ENCODE results near the gene SKIL. TPM values are rescaled to one million over a fixed set of nuclear protein-coding genes. Genes with fewer than 3 reads are reported as not detected.

SKIL gene
- total RNA-seq, 1 experiment from 2014 or later = 94.2 TPM

- CTCF ChIA-PET = no interaction called here
These were observed 81.3 kb downstream of the SKIL start for GRCh38 chr3:170438836-170439235.

GRCh38 chr3:170440344-170440743 lies 82.8 kb downstream of the SKIL start:
- DNase-seq (ENCODE audit: low read depth, low spot score) (no peak), ATAC-seq (no peak)
- in situ Hi-C loops (cut with HindIII; ENCODE audit: low pct_unique_long_range_greater_than_20kb, low sequenced_read_pairs) = no loop called here
- Histone ChIP-seq H3K27ac (ENCODE audit: low read length) (no peak overlapping the region), H3K4me1 (ENCODE audit: control insufficient read depth, insufficient read depth, low read length) (no peaks in the 10 kb centered on the region), H3K9me3 (ENCODE audit: control insufficient read depth, insufficient read depth, low read depth, low read length) (no peaks in the 10 kb centered on the region), H3K4me3 (ENCODE audit: low read depth in 2 of 2, low read length in 2 of 2) (no peak overlapping the region), H3K27me3 (ENCODE audit: control insufficient read depth, insufficient read depth, low read length) (peaks cover 2% of the 10 kb centered on the region; the same call in 1 of the 2 replicates), H3K36me3 (ENCODE audit: control insufficient read depth, insufficient read depth, low read length) (no peaks in the 10 kb centered on the region)
- no peak for TF ChIP-seq SIN3A (IDR thresholded peaks at IDR 0.05; ENCODE audit: borderline replicate concordance, insufficient read depth, low read depth, low read length)
- no peak for TF ChIP-seq TCF7L2 (IDR thresholded peaks at IDR 0.05; ENCODE audit: low read depth, low read length)
- no peak for TF ChIP-seq POLR2AphosphoS5 (IDR thresholded peaks at IDR 0.05; ENCODE audit: low read depth, low read length)
- no peak for TF ChIP-seq REST (IDR thresholded peaks at IDR 0.05; ENCODE audit: insufficient read depth in 1 of 2, low read depth in 2 of 2, low read length in 1 of 2)
- TF ChIP-seq CTCF (IDR thresholded peaks at IDR 0.05) = no peak
- POLR2A ChIA-PET = no interaction called here
- no TSS peak for BruUV-seq (replicated peaks)
- intact Hi-C loops (cut with micrococcal nuclease; ENCODE audit: unreplicated experiment) = no loop called here
- CTCF ChIA-PET = no interaction called here

More at GRCh38 chr3:170438836-170439235, 81.3 kb downstream of the SKIL start:
- in situ Hi-C loops (cut with HindIII; ENCODE audit: low pct_unique_long_range_greater_than_20kb, low sequenced_read_pairs) (no loop called here), intact Hi-C loops (cut with micrococcal nuclease; ENCODE audit: unreplicated experiment) (no loop called here)
- DNase-seq (ENCODE audit: low read depth, low spot score) = no peak
- BruUV-seq (replicated peaks) = no TSS peak
- no peak overlapping the region for H3K4me3 ChIP-seq (ENCODE audit: low read depth in 2 of 2, low read length in 2 of 2)
- TF ChIP-seq POLR2AphosphoS5 (IDR thresholded peaks at IDR 0.05; ENCODE audit: low read depth, low read length) = no peak
- no peaks in the 10 kb centered on the region for H3K4me1 ChIP-seq (ENCODE audit: control insufficient read depth, insufficient read depth, low read length)
- H3K36me3 ChIP-seq (ENCODE audit: control insufficient read depth, insufficient read depth, low read length) = no peaks in the 10 kb centered on the region
- POLR2A ChIA-PET = no interaction called here
- H3K9me3 ChIP-seq (ENCODE audit: control insufficient read depth, insufficient read depth, low read depth, low read length) = no peaks in the 10 kb centered on the region
- peaks cover 2% of the 10 kb centered on the region; the same call in 1 of the 2 replicates for H3K27me3 ChIP-seq (ENCODE audit: control insufficient read depth, insufficient read depth, low read length)
- H3K27ac ChIP-seq (ENCODE audit: low read length) = no peak overlapping the region
- ATAC-seq = no peak

GRCh38 chr3:170441412-170441811 lies 83.9 kb downstream of the SKIL start:
- BruUV-seq (replicated peaks) = no TSS peak
- no peak for DNase-seq (ENCODE audit: low read depth, low spot score)
- ATAC-seq = no peak
- H3K4me3 ChIP-seq (ENCODE audit: low read depth in 2 of 2, low read length in 2 of 2) = no peak overlapping the region
- no peak overlapping the region for H3K27ac ChIP-seq (ENCODE audit: low read length)
- intact Hi-C loops (cut with micrococcal nuclease; ENCODE audit: unreplicated experiment) = no loop called here
- no peaks in the 10 kb centered on the region for H3K9me3 ChIP-seq (ENCODE audit: control insufficient read depth, insufficient read depth, low read depth, low read length)
- in situ Hi-C loops (cut with HindIII; ENCODE audit: low pct_unique_long_range_greater_than_20kb, low sequenced_read_pairs) = no loop called here
- POLR2A ChIA-PET = no interaction called here
- TF ChIP-seq CTCF (IDR thresholded peaks at IDR 0.05) = no peak
- no peak for TF ChIP-seq TCF7L2 (IDR thresholded peaks at IDR 0.05; ENCODE audit: low read depth, low read length)
- no peak for TF ChIP-seq SIN3A (IDR thresholded peaks at IDR 0.05; ENCODE audit: borderline replicate concordance, insufficient read depth, low read depth, low read length)
- TF ChIP-seq REST (IDR thresholded peaks at IDR 0.05; ENCODE audit: insufficient read depth in 1 of 2, low read depth in 2 of 2, low read length in 1 of 2) = no peak
- no peak for TF ChIP-seq POLR2AphosphoS5 (IDR thresholded peaks at IDR 0.05; ENCODE audit: low read depth, low read length)
- no peaks in the 10 kb centered on the region for H3K36me3 ChIP-seq (ENCODE audit: control insufficient read depth, insufficient read depth, low read length)
- H3K27me3 ChIP-seq (ENCODE audit: control insufficient read depth, insufficient read depth, low read length) = peaks cover 2% of the 10 kb centered on the region; the same call in 1 of the 2 replicates
- no peaks in the 10 kb centered on the region for H3K4me1 ChIP-seq (ENCODE audit: control insufficient read depth, insufficient read depth, low read length)
- CTCF ChIA-PET = no interaction called here
